Inferior parietal cortex (tissue), 1 donor: ENCODE data around the gene LINC00632.
"Not testable (repeated sequence)": the region's sequence is repeated elsewhere in the genome, so short reads cannot be mapped to it uniquely, and the experiment has no call there.

Source experiments
- DNase-seq: peaks from one replicate; pipeline ENCODE4 v3.0.0-alpha.2; 2016; ENCODE audit errors: extremely low spot score

Gene LINC00632

DNA sequence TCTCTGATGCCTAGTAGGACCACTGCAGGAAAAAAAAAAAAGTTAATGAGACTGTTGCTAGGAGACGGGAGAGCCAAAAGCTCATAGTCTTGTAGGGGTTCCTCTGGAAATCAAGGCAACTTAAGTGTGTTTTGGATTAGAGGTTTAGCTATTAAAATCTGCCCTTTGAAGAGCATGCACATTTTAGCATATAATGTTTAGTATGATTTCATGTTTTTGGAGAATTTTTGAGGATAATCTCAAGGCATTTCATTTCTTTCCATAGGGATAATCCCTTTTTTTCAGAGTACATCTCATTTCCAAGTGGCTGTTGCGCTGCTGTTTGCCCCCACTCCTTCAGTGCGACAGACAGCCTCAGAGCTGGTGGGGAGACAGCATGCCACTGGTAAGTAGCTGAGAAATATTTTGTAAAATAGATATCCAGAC lies at the start of gene LINC00632:
LINC00632 (plus strand) TSS at position 339 of the 426 bp plus-strand sequence.
- peak; percentile 68 for DNase-seq

DNA sequence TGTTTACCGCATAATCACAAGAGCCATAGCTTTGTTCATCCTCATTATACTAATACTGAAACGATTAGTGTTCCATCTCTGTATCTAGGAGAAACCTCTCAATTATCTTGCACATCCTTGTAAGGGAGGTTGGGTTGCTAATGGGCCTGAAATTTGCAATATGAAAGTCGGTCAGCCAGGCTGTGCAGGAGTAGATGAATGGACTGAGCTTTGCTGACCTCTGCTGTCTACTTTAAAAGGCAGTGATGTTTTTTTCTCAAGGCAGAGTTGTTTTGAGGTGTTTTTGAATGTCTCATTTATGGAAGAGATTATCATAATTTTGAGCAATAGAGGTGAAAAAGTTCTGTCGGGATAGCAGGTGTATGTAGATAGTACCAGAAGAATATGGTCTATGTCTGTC lies 47.9 kb upstream of the LINC00632 start:
- DNase-seq, result peak; percentile 9

DNA sequence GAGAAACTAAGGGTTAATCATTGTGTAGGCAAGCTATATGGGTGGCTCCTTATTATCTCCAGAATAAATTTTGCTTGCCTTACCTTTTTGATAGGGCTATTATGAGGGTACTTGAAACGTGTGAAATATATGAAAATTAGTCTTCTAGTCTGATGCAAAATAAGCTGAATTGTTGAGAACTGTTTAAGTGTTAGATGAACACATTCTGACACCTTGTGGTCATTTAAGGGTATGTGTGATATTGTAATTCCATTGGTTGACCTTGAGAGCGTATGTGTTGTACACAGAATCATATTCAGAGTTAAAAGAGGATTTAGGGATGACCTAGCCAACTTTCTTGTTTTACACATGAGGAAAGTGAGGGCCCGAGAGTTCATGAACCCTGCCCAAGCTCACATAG lies 44.6 kb upstream of the LINC00632 start:
- DNase-seq, result peak; percentile 34

DNA sequence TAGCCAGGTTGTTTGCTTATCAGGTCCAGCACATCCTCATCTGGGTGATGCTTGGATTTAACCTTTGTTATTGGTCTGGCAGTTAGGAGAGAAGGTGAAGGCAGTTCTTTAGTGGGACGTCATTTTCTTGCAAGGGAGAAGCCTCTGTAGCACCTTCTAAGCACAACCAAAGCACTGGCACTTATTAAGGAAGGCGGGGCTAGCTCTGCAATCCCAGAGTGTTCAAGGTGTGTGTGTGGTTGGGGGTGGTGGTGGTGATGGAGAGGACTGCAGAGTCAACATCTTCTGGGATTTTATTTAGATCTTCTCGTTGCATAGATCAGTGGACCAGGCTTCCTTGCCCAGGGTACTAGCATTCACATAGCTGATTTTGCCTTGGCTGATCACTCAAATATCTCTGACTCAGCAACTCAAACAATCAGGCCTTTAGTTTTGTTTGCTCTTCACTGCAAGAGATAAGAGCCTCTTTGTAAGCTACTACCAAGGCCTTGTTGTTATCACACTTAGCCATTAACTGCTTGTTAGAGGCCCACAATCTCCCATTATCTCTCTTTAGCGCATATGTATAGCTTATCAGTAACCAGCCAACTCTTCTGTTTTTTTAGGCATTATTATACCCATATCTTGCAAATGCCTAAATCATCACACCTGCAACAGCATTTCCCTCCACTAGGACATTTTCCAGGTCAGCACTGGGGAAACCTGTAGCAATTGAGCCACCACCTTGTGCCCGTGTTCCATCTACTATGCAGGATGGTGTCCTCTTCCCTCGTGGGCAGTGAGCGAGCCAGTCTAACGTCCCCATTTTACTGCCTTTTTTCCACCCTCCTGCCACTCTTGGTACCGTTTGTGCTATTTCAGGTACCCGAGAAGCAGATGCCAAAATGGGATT lies 36.5 kb upstream of the LINC00632 start:
- DNase-seq, result peak; percentile 62

DNA sequence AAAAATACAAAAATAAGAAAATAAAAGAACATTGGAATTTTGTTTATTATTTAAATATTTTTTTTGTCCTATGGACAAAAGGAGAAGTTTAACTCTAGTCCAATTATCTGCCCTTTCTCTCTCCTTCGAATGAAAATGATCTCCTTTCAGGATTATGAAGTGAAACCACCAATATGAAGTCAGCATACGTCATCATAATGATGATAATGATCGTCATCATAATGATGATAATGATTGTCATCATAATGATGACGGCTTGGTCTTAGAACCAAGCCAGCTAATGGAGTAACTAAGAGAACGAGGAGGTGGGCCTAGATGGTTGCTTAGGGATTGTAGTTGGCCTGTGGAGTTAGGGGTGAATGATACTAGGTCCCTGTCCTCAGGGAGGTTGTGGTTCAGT lies 21.9 kb upstream of the LINC00632 start:
- no peak for DNase-seq

DNA sequence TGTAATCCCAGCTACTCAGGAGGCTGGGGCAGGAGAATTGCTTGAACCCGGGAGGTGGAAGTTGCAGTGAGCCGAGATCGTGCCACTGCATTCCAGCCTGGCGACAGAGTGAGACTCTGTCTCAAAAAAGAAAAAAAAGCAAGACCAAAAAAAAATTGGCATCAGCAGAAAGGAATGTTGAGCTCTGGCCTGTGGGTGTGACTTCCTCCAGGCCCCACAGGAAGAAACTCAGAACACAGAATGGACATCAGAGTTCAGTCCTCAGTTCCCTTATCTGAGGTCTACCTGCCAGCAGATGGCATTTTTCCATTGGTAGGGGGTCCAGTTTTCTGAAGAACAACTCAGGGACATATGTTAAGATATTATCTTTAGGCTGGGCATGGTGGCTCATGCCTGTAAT lies 18.0 kb upstream of the LINC00632 start:
- not testable (repeated sequence) for DNase-seq

DNA sequence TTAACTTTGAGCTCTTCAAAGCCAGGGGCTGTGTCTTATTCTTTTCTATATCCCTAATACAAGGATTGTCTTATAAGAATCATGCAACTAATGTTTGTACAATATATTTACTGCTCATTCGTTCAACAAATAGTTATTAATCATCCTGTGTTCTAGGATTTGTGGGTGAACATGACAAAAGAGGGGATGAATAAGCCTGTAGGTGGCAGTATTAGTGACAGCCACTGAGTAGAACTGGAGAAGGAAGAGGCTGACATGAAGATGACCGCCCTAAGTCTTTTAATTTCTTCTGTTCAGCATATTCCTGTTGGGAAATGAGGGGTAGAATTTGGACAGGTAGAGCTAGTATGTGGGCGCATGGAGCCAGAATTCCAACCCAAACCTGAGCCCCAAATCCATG lies 11.9 kb upstream of the LINC00632 start:
- no peak for DNase-seq

DNA sequence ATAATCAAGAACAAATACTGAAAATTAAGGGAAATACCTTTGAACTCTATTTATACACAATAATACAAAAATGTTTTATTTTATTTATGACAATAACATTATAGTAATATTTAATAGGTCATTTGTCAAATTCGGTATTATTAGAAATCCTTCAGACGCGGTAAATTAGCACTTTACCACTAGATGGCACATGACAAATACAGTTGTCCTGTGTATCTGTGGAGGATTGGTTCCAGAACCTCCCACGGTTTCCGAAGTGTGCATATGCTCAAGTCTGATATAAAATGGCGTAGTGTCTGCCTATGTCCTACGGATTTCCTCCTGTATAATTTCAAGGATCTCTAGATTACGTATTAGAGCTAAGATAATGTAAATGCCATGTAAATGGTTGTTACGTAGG lies 8.1 kb upstream of the LINC00632 start:
- DNase-seq, result peak; percentile 61

DNA sequence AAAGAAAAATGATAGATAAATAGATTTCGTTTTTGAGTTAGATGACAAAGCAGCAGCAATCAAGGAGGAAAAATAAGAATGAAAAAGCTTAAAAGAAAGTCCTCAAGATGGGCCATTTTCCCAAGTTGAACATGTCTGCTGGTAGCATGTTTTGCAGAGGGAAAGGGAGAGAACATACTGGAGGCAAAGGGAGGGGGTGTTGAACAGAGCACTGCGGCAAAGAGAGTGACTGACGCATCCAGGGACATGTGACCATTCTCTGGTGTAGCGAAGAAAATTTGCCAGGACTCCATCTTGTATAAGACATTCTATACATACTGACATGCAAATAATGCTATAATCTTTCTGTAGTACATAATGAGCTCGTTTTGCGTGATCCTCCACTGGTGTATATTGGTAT lies 1.2 kb downstream of the LINC00632 start:
- peak; percentile 76 for DNase-seq

DNA sequence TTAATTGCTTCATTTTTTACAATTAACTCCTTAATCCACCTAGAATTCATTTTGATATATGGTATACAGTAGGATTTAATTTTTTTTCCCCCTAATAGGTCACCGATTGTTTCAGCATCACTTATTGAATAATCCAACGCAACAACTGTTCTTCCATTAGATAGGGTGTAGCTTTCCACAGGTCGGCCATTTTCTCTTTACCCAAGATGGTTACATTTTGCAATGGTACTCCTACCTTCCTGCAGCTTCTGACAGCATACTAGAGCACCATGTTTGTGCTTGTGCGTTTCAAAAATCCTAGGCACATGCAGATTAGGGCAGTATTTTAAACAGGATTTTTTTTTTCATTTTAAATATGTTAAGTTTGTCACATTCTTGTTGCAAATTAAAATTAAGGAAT lies 2.3 kb downstream of the LINC00632 start:
- no peak for DNase-seq

DNA sequence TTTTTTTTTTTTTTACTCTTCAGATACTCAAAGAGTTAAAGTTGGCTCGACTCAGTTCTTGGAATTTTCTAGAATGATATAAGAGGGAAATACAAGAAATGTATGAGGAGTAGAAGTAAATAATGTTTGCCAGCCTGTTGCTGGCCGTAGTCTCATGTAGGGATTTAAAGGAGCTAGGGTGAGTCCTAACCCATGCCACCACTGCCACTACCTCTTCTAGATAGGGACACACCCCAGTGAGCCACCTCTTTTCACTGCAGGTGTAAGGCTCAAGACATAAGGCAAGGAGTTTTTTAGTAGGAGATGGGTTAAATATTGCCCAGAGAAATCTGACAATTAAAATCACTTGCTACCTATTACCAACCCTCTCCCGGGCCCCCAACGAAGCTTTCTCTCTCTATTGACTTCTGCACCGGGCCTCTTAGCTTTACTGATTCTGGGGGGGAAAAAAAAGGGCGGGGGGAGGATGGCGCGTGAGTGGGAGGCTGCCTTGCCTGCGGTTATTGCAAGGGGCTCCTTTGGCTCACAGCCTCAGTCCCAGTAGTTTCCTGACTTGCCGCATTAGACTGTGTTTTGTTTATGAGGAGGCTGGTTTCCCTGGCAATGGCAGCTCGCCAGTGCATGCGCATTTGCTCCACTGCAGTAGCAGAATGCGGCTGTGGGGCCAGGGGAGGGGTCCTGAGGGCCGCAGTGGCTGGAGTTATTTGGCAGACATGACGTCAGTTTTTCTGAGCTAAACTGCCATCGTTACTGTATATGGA lies 3.0 kb downstream of the LINC00632 start:
- DNase-seq, result peak; percentile 61

DNA sequence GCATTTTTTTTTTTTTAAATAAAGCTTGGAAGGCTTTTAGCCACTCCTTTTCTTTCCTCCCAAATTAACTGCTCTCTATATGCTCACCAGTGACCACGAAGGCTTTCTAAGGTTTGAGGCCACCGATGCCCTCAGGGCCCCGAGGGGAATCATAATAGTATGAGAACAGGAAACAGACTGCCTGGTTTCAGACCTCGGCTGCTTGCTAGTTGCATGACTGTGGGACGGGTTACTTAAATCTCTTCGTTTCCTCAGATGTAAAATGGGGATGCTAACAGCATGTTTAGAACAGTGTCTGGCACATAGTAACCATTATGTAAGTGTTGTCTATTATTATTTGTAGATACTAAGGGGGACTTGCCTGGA lies 3.6 kb downstream of the LINC00632 start:
- no peak for DNase-seq

DNA sequence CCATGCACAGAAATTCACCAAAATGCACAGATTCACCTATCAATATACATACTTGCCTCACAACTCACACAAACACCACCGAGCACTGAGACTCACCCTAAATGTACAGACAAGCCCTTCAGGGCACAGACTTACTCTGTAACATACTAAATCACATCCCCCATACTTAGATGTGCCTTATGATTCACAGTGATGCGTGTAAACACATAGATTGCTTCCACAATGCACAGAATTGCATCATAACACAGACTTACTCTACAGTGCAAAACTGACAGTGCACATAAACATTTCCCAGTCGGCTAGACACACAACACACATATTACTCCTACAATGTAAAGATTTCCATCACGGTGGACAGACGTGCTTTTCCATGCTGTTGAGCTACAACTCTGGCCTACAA lies 6.2 kb downstream of the LINC00632 start:
- DNase-seq, result no peak

DNA sequence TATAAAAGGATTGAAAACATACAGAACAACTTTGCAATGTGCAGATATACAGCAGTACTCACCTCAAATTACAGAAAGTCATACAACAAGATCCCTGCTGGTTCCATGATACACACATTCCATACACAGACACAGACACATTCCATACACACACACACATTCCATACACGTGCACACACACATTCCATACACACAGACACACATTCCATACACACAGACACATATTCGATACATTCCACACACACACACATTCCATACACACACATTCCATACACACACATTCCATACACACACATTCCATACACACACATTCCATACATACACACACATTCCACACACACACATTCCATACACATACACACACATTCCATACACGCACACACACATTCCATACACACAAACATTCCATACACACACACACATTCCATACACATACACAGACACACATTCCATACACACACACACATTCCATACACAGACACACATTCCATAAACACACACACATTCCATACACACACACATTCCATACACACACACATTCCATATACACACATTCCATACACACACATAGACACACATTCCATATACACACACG lies 13.7 kb downstream of the LINC00632 start:
- no peak for DNase-seq

DNA sequence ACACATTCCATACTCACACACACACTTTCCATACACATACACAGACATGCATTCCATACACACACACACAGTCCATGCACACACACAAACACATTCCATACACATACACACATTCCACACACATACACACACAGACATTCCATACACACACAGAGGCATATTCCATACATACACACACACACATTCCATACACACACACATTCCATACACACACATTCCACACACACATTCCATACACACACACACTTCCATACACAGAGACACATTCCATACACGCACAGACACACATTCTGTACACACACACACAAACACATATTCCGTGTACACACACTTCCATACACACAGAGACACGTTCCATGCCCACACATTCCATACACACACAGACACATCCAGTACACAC lies 14.8 kb downstream of the LINC00632 start:
- no peak for DNase-seq

DNA sequence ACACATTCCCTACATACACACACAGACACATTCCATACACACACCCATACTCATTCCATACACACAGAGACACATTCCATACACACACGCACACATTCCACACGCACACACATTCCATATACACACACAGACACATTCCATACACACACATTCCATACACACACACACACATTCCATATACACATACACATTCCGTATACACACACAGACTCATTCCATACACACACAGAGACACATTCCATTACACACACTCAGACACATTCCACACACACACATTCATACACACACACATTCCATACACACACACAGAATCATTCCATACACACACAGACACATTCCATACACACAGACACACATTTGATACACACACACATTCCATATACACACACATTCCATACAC lies 15.2 kb downstream of the LINC00632 start:
- DNase-seq, result no peak

DNA sequence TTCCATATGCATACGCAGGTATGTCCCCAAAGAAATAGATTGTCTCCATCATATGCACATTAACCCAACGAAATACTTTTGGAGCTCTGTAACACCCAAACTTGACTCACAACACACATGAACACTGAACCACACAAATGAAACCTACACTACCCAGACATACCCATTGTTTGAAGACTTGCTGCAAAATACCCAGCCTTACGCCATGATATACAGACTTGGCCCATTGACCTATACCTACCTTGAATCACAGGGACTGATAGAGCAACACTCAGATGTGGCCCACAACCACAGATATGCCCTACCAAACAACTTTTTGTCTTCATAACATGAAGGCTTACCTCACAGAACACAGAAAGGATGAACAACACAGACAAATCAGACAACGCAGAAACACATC lies 15.9 kb downstream of the LINC00632 start:
- DNase-seq, result no peak

DNA sequence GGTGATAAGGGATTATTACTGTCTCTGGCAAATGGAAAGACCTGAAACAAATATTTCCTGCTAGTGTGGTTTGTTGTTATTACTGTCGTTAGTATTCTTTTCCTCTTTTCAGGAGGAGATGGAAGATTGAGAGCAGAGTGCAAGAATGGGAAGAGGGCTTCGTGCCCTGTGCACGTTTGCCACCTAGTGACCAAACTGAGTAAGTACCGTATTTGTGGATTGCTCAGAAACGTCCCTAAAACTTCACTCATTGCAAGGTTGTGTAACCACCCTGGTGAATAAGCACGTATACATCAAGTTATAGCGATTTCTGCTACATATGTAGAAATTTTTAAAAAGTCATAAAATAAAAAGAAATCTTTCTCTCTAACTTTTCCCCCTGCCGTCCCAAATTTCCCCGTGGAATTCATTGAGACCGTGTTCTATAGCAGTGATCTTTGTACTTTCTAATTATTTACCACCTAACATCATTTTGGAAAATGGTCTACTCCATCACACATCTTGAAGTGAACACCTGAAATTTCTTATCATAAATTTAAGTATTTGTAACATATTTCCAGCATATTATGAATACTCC lies 24.3 kb downstream of the LINC00632 start:
- peak; percentile 43 for DNase-seq

DNA sequence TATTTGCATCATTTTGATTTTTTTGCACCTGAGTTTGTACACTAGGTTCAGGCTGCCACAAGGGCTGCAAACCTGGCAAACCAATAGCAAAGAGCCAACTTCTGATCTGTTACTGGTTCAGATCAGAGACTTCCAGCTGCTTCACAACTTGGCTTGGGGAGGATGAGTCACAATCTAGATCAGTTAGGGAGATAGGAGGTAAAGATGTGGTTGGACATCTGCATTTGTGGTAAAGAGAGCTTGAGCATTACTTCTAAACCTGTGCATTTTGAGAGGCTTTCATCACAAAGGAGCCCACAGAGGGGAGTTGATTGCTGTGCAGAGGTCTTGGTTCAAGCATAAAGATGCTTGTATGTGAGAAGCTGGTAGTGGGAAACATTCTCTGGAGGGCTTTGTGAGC lies 34.5 kb downstream of the LINC00632 start:
- DNase-seq, result no peak

DNA sequence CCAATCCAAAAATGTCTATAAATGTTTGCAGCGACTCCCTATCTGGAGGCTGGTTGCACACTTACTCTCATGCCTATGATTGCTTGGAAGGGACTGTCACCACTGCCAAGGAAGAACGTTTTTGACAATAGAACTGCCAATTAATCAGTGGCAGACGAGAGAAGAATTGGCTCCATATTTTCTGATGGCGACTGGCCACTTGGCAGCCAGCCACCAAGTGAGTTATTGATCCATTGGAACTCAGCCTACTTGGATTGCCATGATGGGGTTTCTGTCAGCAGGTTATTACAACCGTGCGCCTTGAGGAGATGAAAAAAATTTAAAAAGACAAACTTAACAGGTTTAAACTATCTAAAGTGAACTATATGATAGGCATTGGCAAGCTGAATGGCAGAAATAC lies 47.4 kb downstream of the LINC00632 start:
- no peak for DNase-seq

DNA sequence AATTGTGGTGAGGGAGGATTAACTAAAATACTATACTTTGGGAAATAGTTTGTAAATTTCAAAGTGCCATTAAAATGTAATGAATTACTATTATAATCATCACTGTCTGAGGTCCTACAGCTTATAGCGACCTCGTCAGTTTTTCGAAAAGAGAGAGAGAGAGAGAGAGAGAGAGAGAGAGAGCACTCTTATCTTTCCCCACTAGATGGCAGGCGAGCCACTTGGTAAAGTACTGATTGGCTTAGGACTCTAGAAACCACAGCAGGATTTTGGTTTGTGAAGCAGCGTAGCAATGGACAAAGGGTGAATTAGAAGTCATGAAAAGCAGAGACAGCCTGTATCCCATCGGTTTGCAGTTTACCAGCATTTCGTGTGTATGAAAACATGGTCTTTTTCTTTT lies 52.5 kb downstream of the LINC00632 start:
- DNase-seq, result peak; percentile 70

DNA sequence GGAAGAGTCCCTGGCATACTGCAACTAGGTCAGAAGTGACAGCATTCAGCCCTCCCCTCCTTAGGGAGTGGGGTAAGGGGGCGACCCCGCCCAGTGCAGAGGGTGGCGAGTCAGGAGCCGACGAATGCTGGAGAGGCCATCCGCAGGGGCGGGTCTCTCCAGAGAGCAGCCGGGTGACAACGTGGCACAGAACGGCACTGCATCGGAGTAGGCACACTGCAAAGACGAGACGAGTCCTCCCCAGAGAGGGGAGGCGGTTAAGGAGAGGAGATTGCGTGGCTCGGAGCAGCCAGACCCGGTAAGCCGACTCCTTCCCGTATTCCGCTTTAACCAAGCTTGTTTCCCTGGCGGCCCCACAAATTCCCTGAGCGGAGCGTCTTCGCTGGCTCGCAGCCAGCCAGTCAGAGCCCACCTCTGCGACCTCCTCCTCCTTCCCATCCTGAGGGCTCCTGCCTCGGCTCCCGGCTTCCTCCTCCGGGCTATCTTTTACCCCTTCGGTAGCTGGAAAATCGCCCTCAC lies 54.9 kb downstream of the LINC00632 start:
- no peak for DNase-seq
